Renal cortical epithelial cell (primary cell): ENCODE measurements around the gene RPRML. TPM values are rescaled to one million over a fixed set of nuclear protein-coding genes. Genes with fewer than 3 reads are reported as not detected.

Experiments used
- DNase-seq: peaks from one replicate; pipeline ENCODE4 v3.0.0-alpha.2; 2011; ENCODE audit warnings: low read depth
- total RNA-seq: library from RNA; depleted of rRNA; stranded (reverse); fragments of >200 nt; gene quantifications from 2 replicates; pipeline ENCODE4 v1.2.3, GENCODE V29; 2014

The RPRML gene
- total RNA-seq, 1 donor from 2014 or later = not detected

GRCh38 chr17:46944931-46945330 is 34.1 kb downstream of the RPRML start:
- DNase-seq = no peak

- peak; percentile 18 for DNase-seq
Observed at GRCh38 chr17:46943501-46944393, 35.3 kb downstream of the RPRML start.

GRCh38 chr17:46943218-46943500 is 35.9 kb downstream of the RPRML start:
- DNase-seq = no peak

GRCh38 chr17:46942441-46943217 is 36.4 kb downstream of the RPRML start:
- DNase-seq = peak; percentile 61

GRCh38 chr17:46940692-46941404 is 38.2 kb downstream of the RPRML start:
- DNase-seq = peak; percentile 59

GRCh38 chr17:46935658-46936266 is 43.3 kb downstream of the RPRML start:
- no peak for DNase-seq

GRCh38 chr17:46931596-46931995 is 47.5 kb downstream of the RPRML start:
- no peak for DNase-seq

GRCh38 chr17:46930051-46930450 is 49.0 kb downstream of the RPRML start:
- DNase-seq = no peak

- DNase-seq = peak; percentile 88
Observed at GRCh38 chr17:46929413-46929812, 49.6 kb downstream of the RPRML start.

GRCh38 chr17:46928467-46929261 is 50.4 kb downstream of the RPRML start:
- no peak for DNase-seq

Other genes with a start within 250 kb of the RPRML start
- 1.4 and 1.9 TPM in 2 replicates for gene WNT3, start 160.6 kb downstream of the RPRML start, total RNA-seq
- gene WNT9B, start 127.7 kb downstream of the RPRML start, total RNA-seq = 5.0 TPM in 1 of 2 replicates, not detected in the other
- 34.2 and 58.2 TPM in 2 replicates for gene GOSR2, start 56.1 kb downstream of the RPRML start, total RNA-seq
- gene CDC27, start 210.0 kb upstream of the RPRML start, total RNA-seq = 96.4 and 137 TPM in 2 replicates
- 0.15 TPM in 1 of 2 replicates, not detected in the other for gene MYL4, start 230.1 kb upstream of the RPRML start, total RNA-seq